GM15510 (cell line): Measurements from ENCODE around the gene PLA2R1.

Source experiments
- POLR2A ChIP-seq: IDR thresholded peaks from 3 replicates; pipeline ENCODE4 v1.6.1; 2011; ENCODE audit warnings: borderline replicate concordance; ENCODE audit not compliant: insufficient read length; ENCODE audit errors: extremely low read depth

PLA2R1 gene

GRCh38 chr2:159982842-159983785, 79.3 kb downstream of the PLA2R1 start:
- TF ChIP-seq POLR2A, result no peak

GRCh38 chr2:159982270-159982669, 80.1 kb downstream of the PLA2R1 start:
- no peak for TF ChIP-seq POLR2A

- no peak for TF ChIP-seq POLR2A
Measured at GRCh38 chr2:159976527-159977160, 85.8 kb downstream of the PLA2R1 start.

GRCh38 chr2:159973325-159973724, 89.1 kb downstream of the PLA2R1 start:
- TF ChIP-seq POLR2A, result no peak

- TF ChIP-seq POLR2A, result no peak
Measured at GRCh38 chr2:159971365-159972152, 90.9 kb downstream of the PLA2R1 start.

- TF ChIP-seq POLR2A, result no peak
Measured at GRCh38 chr2:159968279-159968900, 94.0 kb downstream of the PLA2R1 start.

- TF ChIP-seq POLR2A, result no peak
Measured at GRCh38 chr2:159963700-159964099, 98.7 kb downstream of the PLA2R1 start.

- no peak for TF ChIP-seq POLR2A
Measured at GRCh38 chr2:159961451-159961850, 101.0 kb downstream of the PLA2R1 start.

- no peak for TF ChIP-seq POLR2A
Measured at GRCh38 chr2:159961037-159961436, 101.4 kb downstream of the PLA2R1 start.

GRCh38 chr2:159960414-159960813, 102.0 kb downstream of the PLA2R1 start:
- TF ChIP-seq POLR2A, result no peak

GRCh38 chr2:159959136-159959535, 103.3 kb downstream of the PLA2R1 start:
- no peak for TF ChIP-seq POLR2A

GRCh38 chr2:159953136-159953823, 109.1 kb downstream of the PLA2R1 start:
- TF ChIP-seq POLR2A, result no peak

GRCh38 chr2:159946326-159946999, 116.0 kb downstream of the PLA2R1 start:
- TF ChIP-seq POLR2A, result no peak

- no peak for TF ChIP-seq POLR2A
Measured at GRCh38 chr2:159944874-159945273, 117.5 kb downstream of the PLA2R1 start.

- TF ChIP-seq POLR2A, result no peak
Measured at GRCh38 chr2:159942146-159942545, 120.3 kb downstream of the PLA2R1 start.
